WERI-Rb-1 (cell line): ENCODE results near the gene OLFM4.

ENCODE experiments used
- DNase-seq: peaks from one replicate; pipeline ENCODE4 v3.0.0-alpha.2; 2020
- H3K27ac ChIP-seq: fragments of 250-450 bp; sonication (Bioruptor Pico); 2 replicates; pipeline ENCODE4 v1.5.1; 2020; ENCODE audit warnings: mild to moderate bottlenecking, moderate library complexity
- H3K27me3 ChIP-seq: fragments of 250-450 bp; sonication (Bioruptor Pico); 2 replicates; pipeline ENCODE4 v1.5.1; 2021; ENCODE audit warnings: mild to moderate bottlenecking, low read depth, moderate library complexity; ENCODE audit not compliant: insufficient read depth, severe bottlenecking
- H3K36me3 ChIP-seq: fragments of 250-450 bp; sonication (Bioruptor Pico); 2 replicates; pipeline ENCODE4 v1.5.1; 2020; ENCODE audit warnings: mild to moderate bottlenecking, moderate library complexity
- H3K4me3 ChIP-seq: 2 replicates; pipeline ENCODE4 v1.5.1; 2011; ENCODE audit warnings: low read depth, mild to moderate bottlenecking, control low read depth, low read length
- H3K9me3 ChIP-seq: fragments of 250-450 bp; sonication (Bioruptor Pico); 2 replicates; pipeline ENCODE4 v1.5.1; 2021; ENCODE audit warnings: mild to moderate bottlenecking, moderate library complexity; ENCODE audit not compliant: severe bottlenecking
- TF ChIP-seq, protein P1 (sequence below): IDR thresholded peaks from 2 replicates; pipeline ENCODE4 v1.5.1; 2011; ENCODE audit warnings: low read depth, mild to moderate bottlenecking, control low read depth, inconsistent platforms, low read length

OLFM4 gene

DNA sequence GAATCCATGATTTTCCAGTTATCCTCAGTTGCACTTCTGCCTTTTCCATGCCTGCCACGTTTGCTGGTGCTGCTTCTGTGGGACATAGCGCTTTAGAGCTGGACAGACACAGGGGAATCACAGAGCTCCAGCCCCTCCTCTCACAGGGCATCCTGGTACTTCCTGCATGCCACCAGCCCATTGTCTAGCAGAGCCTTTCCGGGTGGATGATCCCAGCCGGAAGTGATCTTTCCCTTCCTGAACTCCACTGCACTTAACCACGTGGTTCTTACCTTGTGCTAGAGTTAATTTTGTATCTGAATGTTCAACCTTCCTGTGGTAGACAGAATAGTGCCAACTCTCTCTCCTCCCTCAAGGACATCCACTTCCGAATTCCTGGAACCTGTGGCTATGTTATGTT, 12.6 kb upstream of the OLFM4 start:
- Histone ChIP-seq H3K4me3 (no peak overlapping the region), H3K27me3 (no peaks in the 10 kb centered on the region), H3K27ac (no peak overlapping the region), H3K9me3 (no peaks in the 10 kb centered on the region), H3K36me3 (no peaks in the 10 kb centered on the region)
- no peak for DNase-seq
- TF ChIP-seq, protein P1, sequence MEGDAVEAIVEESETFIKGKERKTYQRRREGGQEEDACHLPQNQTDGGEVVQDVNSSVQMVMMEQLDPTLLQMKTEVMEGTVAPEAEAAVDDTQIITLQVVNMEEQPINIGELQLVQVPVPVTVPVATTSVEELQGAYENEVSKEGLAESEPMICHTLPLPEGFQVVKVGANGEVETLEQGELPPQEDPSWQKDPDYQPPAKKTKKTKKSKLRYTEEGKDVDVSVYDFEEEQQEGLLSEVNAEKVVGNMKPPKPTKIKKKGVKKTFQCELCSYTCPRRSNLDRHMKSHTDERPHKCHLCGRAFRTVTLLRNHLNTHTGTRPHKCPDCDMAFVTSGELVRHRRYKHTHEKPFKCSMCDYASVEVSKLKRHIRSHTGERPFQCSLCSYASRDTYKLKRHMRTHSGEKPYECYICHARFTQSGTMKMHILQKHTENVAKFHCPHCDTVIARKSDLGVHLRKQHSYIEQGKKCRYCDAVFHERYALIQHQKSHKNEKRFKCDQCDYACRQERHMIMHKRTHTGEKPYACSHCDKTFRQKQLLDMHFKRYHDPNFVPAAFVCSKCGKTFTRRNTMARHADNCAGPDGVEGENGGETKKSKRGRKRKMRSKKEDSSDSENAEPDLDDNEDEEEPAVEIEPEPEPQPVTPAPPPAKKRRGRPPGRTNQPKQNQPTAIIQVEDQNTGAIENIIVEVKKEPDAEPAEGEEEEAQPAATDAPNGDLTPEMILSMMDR = no peak

DNA sequence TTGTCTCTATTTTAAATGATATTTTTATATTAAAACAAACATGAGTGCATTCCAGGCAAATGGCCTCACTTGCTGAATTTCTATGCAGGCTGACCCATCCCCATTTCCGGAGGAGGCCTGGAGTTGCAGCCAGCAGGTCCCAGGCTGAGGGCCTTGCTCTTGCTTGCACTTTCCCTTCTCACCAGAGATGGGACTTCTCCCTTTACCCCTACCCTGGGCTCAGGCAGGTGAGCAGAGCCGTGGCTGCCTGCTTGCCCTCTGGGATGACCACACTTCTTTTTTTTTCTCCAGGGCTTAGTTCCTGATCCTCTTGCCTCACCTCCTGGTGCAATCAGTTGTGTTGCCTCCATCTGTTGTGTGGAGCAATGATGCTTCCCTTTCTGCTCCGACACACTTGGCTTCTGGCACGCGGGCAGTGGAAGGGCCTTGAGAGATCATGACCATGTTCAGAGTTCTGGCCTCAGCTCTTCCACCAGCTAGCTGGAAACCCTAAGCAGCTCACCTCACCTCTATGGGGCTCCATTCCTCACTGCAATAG, 11.1 kb upstream of the OLFM4 start:
- Histone ChIP-seq H3K36me3 (no peaks in the 10 kb centered on the region), H3K27ac (no peak overlapping the region), H3K4me3 (no peak overlapping the region), H3K27me3 (no peaks in the 10 kb centered on the region), H3K9me3 (no peaks in the 10 kb centered on the region)
- TF ChIP-seq, protein P1 = no peak
- DNase-seq = no peak

DNA sequence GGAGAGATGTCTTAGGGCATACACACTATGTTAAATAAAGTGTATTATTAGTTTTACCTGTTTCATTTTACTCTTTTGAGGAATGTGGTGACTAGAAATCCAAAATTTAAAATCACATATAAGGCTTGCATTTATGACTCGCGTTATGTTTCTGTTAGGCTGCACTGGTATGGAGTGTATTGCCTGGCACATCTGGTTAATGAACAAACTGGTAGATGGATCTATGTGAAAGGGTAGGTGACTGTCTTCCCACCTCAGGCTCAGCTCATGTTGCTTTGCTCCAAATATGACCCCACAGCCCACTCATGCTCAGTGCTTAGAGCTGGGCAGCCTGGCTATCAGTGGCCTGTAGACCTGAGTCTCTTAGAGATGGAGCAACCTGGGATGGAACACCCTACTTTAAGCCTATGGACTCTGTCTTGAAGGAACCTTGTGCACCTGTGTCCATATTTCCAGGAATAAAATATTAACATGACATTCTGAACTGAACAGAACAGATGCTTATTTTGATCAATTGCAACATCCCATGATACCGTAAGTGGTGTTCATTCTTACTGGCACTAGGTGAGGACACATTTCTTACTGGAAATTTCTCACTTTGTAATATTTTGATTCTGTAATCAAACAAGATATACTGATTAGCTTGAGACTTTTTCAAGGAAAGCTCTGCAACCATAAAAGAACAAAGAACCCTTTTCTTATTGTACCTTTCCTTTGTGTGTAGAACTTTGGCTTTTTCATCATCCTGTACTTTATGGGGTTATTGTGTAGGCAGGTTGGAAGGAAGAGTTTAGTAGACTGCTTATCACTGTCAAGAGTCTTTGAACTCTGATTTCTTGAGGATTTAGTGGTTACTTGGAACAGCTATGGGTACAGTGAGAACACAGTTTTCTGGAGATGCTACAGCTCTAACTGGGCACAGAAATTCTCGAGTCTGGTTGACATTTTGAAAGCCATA, 9.6 kb upstream of the OLFM4 start:
- Histone ChIP-seq H3K27me3 (no peaks in the 10 kb centered on the region), H3K36me3 (no peaks in the 10 kb centered on the region), H3K27ac (no peak overlapping the region), H3K4me3 (no peak overlapping the region), H3K9me3 (no peaks in the 10 kb centered on the region)
- TF ChIP-seq, protein P1 = no peak
- no peak for DNase-seq

DNA sequence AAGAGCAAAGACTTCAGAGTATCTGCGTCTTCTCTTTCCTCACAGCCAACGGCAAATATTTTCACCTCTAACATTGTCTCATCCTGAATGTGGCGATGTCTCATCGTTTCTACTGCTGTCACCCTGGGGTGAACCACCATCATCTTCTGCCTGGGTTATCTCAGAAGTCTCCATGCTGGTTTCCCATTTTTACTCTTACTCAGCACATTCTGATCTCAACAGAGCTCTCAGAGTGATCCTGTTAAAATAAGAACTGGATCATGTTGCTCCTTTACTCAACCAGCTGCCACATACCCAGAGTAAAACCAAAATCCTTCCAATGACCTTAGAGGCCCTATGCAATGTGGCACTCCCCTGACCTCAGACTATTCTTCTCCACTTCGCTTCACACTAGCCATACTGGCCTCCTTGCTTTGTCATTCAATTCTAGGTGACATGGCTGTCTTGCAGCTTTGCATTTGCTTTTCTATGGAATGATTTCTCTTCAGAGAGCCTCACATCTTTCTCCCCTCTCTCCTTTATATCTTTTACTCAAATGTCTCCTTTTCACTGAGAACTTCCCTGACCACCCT, 7.8 kb upstream of the OLFM4 start:
- Histone ChIP-seq H3K4me3 (no peak overlapping the region), H3K27ac (no peak overlapping the region), H3K36me3 (no peaks in the 10 kb centered on the region), H3K9me3 (no peaks in the 10 kb centered on the region), H3K27me3 (no peaks in the 10 kb centered on the region)
- no peak for DNase-seq
- TF ChIP-seq, protein P1 = no peak

DNA sequence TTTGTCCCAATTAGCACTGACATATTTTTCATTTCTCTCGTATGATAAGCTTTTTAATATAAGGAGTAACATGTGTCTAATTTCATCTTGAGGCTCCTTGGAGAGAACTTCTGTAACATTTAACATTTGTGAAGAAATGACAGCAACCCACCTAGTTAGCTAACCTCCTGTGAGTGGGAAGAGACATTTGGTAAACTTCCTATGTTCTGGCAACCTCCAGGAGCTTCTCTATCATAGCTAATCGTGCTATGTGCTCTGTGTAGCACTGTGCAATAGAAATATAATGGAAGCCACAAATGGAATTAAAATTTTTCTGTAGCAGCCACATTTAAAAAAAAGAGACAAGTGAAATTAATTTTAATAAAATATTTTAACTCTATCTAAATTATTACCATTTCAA, 5.4 kb upstream of the OLFM4 start:
- TF ChIP-seq, protein P1 = no peak

More for the DNA sequence above, 5.4 kb upstream of the OLFM4 start:
- Histone ChIP-seq H3K27ac (no peak overlapping the region), H3K36me3 (no peaks in the 10 kb centered on the region), H3K27me3 (no peaks in the 10 kb centered on the region), H3K4me3 (no peak overlapping the region), H3K9me3 (no peaks in the 10 kb centered on the region)
- no peak for DNase-seq
